Superior temporal gyrus (tissue), 1 donor: ENCODE data around the gene IFRD2.
"Not testable (repeated sequence)": the region's sequence is repeated elsewhere in the genome, so short reads cannot be mapped to it uniquely, and the experiment has no call there.

Experiments
- DNase-seq: peaks from one replicate; pipeline ENCODE4 v3.0.0-alpha.2; 2016; ENCODE audit errors: extremely low spot score

The IFRD2 gene

DNA sequence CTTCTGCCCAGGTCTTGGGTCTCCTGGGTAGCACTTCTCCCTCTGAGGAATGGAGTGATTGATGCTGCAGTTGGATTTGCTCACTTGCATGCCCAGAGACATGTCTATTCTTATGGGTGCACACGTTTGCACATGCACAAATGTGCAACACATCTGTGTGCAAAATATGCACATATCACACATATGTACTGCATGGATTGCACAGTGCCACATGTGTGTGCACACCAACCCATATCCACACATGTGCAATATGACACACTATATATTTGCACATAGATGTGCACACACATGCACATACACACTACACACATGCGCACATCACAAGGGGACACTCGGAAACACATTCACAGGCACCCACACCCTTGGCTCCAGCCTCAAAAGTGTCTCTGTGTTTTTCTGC is 24.0 kb downstream of the IFRD2 start:
- no peak for DNase-seq

DNA sequence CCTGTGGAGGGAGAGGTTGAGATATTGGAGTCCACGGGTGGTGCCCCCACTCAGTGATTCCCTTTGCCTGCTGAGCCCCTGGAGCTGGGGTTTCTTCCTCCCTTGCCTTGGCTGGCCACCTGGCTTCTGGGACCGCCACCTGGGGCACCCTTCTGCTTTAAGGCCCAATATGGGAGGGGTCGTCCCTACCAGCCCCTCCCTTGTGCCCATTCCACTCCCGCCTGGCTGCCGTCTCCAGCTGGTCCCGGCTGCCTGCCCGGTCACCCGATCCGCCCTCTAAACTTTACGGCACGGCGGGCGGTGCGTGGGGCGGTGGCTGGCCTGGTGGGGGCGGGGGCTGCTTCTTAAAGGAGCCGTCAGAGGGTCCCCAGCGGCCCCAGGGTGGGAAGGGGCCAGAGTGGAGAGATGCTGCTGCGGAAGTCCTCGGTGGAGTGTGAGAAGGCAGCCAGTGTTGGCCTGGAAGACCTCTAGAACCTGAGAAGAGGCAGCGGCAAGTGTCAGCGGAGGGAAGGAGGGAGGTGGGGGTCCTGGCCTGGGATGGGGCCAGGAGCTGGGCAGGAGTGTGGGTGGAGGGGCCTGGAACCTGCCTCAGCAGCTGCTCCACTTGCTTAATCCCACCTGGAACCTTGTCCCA is 24.8 kb downstream of the IFRD2 start:
- DNase-seq, result peak; percentile 64

DNA sequence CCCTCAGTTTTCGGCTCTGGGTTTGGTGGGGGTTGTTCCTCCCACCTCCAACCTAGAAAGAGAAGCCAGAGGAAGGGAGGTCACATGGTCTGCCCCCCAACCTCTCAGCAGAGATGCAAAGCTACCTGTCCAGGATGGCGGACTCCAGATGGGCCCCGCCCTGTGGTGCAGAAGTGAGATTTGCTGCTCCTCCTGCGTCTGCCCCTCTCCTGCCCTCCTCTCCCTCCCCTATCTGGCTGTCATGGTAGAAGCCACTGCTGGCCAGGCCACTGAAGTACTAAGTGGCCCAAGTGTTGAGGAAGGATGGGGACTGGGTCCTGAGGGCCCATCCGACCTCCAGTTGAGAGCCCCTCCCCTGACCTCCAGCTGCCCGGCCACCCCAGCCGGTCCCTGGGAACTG is 25.4 kb downstream of the IFRD2 start:
- DNase-seq, result no peak

GRCh38 chr3:50266017-50266416 is 26.2 kb downstream of the IFRD2 start:
- no peak for DNase-seq

GRCh38 chr3:50265571-50265970 is 26.7 kb downstream of the IFRD2 start:
- DNase-seq, result no peak

GRCh38 chr3:50264964-50265485 is 27.2 kb downstream of the IFRD2 start:
- peak; percentile 16 for DNase-seq

- DNase-seq, result peak; percentile 73
These were observed 27.8 kb downstream of the IFRD2 start for GRCh38 chr3:50264383-50264963.

- no peak for DNase-seq
These were observed 28.5 kb downstream of the IFRD2 start for GRCh38 chr3:50263478-50264382.

DNA sequence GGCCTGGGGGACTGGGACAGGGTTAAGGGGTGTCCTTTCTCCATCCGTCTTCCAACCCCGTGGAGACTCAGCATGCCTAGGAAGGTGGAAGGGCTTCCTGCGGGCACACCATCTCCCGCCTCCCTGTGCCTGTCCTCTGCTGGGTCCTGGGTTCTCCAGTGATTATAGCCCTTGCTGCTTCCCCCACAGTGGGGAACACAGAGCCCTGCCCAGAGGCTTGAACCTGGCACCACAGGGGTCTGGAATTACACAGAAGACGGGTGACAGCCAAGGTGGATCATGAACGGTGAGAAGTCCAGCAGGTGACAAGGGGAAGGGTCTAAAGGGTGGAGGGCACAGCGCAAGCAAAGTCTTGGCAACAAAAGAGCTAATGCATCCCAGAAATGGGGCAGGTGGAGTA is 29.5 kb downstream of the IFRD2 start:
- no peak for DNase-seq

DNA sequence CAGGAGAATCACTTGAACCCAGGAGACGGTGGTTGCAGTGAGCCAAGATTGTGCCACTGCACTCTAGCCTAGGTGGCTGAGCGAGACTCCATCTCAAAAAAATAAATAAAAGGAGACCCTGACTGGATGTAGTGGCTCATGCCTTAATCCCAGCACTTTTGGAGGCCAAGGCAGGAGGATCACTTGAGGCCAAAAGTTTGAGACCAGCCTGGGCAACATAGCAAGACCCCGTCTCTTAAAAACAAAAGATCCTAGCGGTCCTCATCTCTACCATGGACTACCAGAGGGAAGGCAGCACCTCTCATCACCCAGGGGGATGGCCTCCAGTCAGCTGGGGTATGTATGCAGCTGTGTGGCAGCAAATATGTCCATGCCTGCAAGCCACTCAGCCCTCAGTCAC is 30.0 kb downstream of the IFRD2 start:
- DNase-seq, result not testable (repeated sequence)

DNA sequence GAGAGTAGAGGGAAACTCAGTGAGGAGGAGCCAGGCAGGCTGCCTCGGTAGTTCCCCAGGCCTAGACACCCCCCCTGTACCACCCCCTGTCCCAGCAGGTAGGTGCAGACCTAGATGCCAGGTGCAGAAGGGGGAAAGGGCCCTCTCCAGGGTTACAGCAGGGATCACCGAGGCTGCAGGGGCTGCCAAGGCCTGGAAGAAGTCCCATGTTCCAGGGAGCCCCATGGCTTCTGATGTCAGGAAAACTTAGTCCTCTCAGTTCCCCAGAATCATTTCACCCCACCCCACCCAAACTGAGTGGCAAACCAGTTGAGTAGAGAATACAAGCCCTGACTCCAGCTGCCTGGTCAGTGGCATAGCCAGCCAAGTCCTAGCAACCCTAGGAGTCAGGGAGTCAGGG is 30.7 kb downstream of the IFRD2 start:
- peak; percentile 23 for DNase-seq

GRCh38 chr3:50260942-50261441 is 31.2 kb downstream of the IFRD2 start:
- peak; percentile 48 for DNase-seq

GRCh38 chr3:50260027-50260941 is 31.9 kb downstream of the IFRD2 start:
- peak; percentile 93 for DNase-seq

DNA sequence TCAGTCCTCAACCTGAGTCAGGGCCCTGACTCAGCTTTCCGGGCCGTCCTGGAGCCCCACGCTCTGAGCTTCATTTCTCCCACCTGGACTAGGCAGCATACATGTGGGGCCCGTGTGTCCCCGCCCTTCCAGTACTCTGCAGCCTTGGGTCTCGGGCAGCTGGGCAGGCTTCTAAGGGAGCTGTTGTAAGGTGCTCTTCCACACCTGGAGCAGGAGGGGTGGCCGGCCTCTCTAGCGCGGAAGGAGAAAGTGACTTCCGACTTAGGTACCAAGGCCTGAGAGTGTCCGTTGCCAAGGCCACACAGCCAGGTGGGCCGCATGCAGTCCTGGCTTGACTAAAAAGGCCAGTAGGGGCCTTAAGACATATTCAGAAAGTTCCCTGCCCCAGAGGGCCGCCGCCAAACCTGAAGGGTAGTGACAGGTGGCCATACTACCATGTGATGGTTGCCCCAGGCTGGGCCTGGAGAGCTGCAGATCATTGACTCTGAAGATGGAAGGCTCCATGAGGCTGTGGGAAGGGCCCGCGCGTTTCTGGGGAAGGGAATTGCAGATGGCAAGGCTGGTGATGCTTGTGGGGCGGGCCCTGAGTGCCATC is 32.7 kb downstream of the IFRD2 start:
- no peak for DNase-seq

- no peak for DNase-seq
These were observed 33.2 kb downstream of the IFRD2 start for GRCh38 chr3:50258979-50259378.

GRCh38 chr3:50258029-50258680 is 34.1 kb downstream of the IFRD2 start:
- no peak for DNase-seq

DNA sequence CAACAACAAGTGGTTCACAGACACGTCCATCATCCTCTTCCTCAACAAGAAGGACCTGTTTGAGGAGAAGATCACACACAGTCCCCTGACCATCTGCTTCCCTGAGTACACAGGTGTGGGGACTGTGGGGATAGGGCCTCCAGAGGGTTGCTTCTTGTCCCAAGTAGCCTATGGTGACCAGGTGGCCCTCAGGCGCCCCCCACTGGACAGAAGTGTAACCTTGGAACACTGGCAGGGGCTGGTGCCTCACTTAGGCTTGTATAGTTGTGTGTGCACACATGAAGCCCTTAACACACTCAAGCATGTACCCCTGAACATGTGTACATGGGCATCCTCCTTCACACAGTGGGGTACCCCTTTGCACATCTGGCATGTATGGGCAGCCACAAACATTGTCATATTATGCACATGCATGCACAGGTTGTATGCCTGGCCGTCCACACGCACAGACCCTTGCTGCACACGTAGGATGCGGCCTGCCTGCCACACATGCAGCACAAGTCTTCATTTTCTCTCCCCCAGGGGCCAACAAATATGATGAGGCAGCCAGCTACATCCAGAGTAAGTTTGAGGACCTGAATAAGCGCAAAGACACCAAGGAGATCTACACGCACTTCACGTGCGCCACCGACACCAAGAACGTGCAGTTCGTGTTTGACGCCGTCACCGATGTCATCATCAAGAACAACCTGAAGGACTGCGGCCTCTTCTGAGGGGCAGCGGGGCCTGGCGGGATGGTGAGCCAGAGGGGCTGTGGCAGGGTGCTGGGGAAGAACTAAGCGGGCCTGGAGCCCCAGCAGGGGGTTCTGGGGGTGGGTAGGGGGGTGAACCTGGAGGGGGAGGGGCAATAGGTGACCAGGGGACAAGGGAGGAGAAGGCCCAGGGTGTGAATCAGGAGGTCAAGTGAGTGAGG is 35.0 kb downstream of the IFRD2 start:
- no peak for DNase-seq

GRCh38 chr3:50255251-50255615 is 37.0 kb downstream of the IFRD2 start:
- DNase-seq, result no peak

DNA sequence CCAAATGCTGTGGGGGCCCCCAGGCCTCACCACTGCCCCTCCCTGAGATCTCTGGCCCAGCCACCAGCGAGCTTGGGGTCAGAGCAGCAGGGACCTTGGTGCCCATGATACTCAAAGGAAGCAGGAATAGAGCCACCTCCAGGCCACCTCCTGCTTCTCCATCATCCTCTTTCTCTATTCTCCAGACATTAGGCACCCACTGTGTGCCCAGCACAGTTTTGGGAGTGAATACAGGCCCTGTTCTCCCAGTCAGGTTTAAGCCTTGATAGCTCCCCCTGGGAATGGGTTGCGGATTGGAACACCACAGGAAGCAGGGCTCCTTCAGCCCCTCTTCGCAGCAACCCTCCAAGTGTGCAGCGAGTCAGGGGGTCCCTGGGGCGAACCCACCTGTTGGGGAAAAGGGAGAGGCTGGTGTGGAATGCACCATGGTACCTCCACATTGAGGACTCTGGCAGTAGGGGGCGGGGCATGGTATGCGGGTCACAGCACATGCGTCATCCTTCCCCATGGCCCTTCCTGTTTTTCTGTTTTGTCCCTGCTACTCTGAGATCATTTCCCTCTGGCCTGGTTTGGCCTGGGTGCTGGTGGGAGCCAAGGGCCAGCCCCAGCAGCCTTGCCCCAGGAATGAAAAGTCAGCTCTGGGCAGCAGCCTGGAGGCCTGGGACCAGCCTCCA is 37.5 kb downstream of the IFRD2 start:
- DNase-seq, result peak; percentile 5
